K562 (cell line): ENCODE measurements around the gene HNF4A. TPM values are rescaled to one million over a fixed set of nuclear protein-coding genes. Genes with fewer than 3 reads are reported as not detected.

Experiments
- CTBP1 ChIP-seq: fragments of 450-650 bp; IDR thresholded peaks from 2 replicates; pipeline ENCODE4 v1.6.1; 2016; ENCODE audit warnings: borderline replicate concordance
- FOXA3 ChIP-seq, 2 experiments: fragments of 450-650 bp in 1 of 2; sonication (generic) in 1 of 2; formaldehyde crosslinking; IDR thresholded peaks in 1 of 2; conservative IDR thresholded peaks in 1 of 2; 2 replicates each; pipeline versions ENCODE4 v1.4.0 to v1.8.0; 2020 to 2022; ENCODE audit warnings: mild to moderate bottlenecking in 2 of 2, missing genetic modification reagents in 1 of 2
- HIVEP1 ChIP-seq: fragments of 250-450 bp; sonication (Bioruptor Pico); IDR thresholded peaks from 2 replicates; pipeline ENCODE4 v1.4.0; 2020; ENCODE audit warnings: mild to moderate bottlenecking
- PKNOX1 ChIP-seq: fragments of 450-650 bp; IDR thresholded peaks from 2 replicates; pipeline ENCODE4 v1.6.1; 2016
- TAL1 ChIP-seq: fragments of 450-650 bp; IDR thresholded peaks from 2 replicates; pipeline ENCODE4 v1.6.1; 2016; ENCODE audit warnings: mild to moderate bottlenecking
- XRCC5 ChIP-seq: fragments of 200-400 bp; formaldehyde crosslinking; IDR thresholded peaks from 2 replicates; pipeline ENCODE4 v1.6.1; 2017; ENCODE audit warnings: low read depth, mild to moderate bottlenecking, low read length
- ZEB2 ChIP-seq: fragments of 450-650 bp; IDR thresholded peaks from 2 replicates; pipeline ENCODE4 v1.6.1; 2016
- ZNF124 ChIP-seq: sonication (generic); formaldehyde crosslinking; IDR thresholded peaks from 2 replicates; pipeline ENCODE4 v1.8.1; 2022; ENCODE audit warnings: missing genetic modification reagents
- ZNF274 ChIP-seq: IDR thresholded peaks from 2 replicates; pipeline ENCODE4 v1.6.1; 2011; ENCODE audit warnings: low read depth, mild to moderate bottlenecking, low read length, moderate library complexity, borderline replicate concordance
- ZNF766 ChIP-seq: fragments of 200-800 bp; sonication (Bioruptor generic); conservative IDR thresholded peaks from 2 replicates; pipeline ENCODE4 v1.6.1; 2016; ENCODE audit warnings: missing genetic modification characterization, missing compliant biosample characterization
- polyA plus RNA-seq, 8 experiments: library from polyadenylated mRNA; depleted of rRNA in 4 of 8; stranded (reverse) in 5 of 8; unstranded in 3 of 8; fragments of >200 nt; fragmentation: Nextera tagmentation in 2 of 8; fragmentation: Illumina TruSeq in 1 of 8; extraction: Ambion mirVana in 2 of 8; extraction: Trizol in 1 of 8; gene quantifications; 2 replicates each; pipeline versions ENCODE4 v1.2.1 to v1.2.3, GENCODE V29; 2011 to 2014; ENCODE audit warnings: inconsistent platforms in 1 of 8, missing spikeins in 1 of 8
- total RNA-seq, 7 experiments: library from RNA; depleted of rRNA in 6 of 7; stranded (reverse); fragments of >200 nt in 6 of 7; fragmentation: Illumina TruSeq in 2 of 7; extraction: Trizol in 2 of 7; gene quantifications; 2 replicates each; pipeline versions ENCODE4 v1.2.1 to v1.2.3, GENCODE V29; 2011 to 2021; ENCODE audit warnings: low replicate concordance in 1 of 7
- TF ChIP-seq, protein P1 (sequence below): fragments of 250-450 bp; sonication (Bioruptor Pico); IDR thresholded peaks from 2 replicates; pipeline ENCODE4 v1.5.0; 2021; ENCODE audit warnings: mild to moderate bottlenecking, moderate library complexity
- TF ChIP-seq, protein P2 (sequence below): fragments of 450-650 bp; IDR thresholded peaks from 2 replicates; pipeline ENCODE4 v1.6.1; 2016; ENCODE audit warnings: mild to moderate bottlenecking, moderate library complexity

Gene HNF4A
- total and polyA plus RNA-seq, 9 of the 15 experiments (the other 6 are each of a cell fraction or from before 2014, with no cell fraction given): 0.03 to 0.27 (median 0.08) TPM; not detected in 5

DNA sequence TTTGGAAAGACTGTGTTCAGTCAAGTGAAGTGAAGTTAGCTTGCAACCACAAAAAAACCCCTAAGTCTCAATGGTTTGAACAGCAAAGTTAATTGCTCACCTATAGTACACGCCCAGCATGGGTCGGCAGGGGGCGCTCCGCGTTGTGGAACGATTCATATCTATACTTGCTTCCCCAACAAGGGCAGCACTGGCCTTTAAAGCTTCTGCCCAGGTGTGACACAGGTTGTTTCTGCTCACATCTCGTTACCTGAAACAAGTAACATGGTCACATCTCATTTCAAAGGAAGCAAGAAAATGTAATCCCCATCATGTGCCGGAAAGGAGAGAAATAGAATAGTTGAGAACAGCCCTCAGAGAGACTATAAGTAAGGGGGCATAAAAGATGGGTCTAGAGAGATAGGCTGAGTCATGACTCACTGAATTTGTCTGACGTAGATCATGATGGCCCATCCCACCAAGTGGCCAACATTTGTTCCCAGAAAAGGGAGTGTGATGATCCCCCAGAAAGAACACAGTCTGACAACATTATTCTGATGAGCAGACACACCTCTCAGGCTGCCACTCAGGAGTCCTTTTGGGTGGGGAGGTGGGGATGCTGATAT is 29.0 kb downstream of the HNF4A start (continued):
- TF ChIP-seq ZNF274: no peak
- peak; percentile 33; the same call in 1 of the 2 replicates for TF ChIP-seq CTBP1
- TF ChIP-seq TAL1: no peak
- TF ChIP-seq, protein P1, sequence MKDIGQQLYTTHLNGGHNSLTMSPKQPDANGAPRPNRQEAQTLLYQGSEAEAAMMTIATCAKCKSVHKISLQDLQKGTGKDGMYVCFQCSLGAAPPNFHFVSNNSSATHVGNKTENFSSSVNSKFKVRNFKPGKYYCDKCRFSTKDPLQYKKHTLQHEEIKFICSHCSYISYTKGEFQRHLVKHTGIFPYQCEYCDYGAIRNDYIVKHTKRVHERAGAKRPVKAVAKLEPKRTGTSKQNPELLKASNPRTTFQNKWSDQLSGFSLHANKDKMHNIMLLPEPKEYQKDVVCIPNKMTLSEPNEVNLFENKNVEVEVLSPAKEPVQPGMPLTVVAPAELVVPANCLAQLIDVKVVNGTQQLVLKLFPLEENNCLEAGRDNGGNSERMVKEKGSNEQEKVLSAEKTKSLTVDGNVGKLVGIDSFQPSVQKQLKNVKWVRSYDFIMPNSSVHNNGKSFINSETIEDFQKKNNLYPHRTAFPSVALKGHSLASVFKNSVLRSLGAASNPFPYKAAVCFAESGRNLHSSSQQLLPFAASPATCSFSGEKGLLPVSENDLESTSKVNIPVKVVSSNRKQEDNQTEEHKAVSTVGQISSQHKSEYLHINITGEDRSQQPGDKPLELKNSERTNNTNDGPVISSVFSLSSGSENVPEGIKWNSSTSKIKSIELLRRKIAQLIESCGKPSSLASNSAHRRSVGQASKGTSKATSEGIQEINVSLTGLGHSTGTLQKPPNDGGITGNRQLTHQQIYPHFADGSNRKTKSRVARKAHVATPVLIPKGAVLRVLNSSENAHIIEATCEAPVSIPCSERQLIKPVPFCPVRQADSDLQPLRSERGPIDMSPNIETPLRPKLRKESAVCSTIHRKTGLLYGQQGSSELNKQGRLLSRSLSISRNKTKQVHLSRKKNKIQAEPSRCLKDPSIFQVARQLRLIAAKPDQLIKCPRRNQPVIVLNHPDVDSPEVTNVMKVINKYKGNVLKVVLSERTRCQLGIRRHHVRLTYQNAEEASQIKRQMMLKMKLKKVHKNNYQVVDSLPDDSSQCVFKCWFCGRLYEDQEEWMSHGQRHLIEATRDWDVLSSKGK: no peak
- no peak for TF ChIP-seq PKNOX1
- TF ChIP-seq, protein P2, sequence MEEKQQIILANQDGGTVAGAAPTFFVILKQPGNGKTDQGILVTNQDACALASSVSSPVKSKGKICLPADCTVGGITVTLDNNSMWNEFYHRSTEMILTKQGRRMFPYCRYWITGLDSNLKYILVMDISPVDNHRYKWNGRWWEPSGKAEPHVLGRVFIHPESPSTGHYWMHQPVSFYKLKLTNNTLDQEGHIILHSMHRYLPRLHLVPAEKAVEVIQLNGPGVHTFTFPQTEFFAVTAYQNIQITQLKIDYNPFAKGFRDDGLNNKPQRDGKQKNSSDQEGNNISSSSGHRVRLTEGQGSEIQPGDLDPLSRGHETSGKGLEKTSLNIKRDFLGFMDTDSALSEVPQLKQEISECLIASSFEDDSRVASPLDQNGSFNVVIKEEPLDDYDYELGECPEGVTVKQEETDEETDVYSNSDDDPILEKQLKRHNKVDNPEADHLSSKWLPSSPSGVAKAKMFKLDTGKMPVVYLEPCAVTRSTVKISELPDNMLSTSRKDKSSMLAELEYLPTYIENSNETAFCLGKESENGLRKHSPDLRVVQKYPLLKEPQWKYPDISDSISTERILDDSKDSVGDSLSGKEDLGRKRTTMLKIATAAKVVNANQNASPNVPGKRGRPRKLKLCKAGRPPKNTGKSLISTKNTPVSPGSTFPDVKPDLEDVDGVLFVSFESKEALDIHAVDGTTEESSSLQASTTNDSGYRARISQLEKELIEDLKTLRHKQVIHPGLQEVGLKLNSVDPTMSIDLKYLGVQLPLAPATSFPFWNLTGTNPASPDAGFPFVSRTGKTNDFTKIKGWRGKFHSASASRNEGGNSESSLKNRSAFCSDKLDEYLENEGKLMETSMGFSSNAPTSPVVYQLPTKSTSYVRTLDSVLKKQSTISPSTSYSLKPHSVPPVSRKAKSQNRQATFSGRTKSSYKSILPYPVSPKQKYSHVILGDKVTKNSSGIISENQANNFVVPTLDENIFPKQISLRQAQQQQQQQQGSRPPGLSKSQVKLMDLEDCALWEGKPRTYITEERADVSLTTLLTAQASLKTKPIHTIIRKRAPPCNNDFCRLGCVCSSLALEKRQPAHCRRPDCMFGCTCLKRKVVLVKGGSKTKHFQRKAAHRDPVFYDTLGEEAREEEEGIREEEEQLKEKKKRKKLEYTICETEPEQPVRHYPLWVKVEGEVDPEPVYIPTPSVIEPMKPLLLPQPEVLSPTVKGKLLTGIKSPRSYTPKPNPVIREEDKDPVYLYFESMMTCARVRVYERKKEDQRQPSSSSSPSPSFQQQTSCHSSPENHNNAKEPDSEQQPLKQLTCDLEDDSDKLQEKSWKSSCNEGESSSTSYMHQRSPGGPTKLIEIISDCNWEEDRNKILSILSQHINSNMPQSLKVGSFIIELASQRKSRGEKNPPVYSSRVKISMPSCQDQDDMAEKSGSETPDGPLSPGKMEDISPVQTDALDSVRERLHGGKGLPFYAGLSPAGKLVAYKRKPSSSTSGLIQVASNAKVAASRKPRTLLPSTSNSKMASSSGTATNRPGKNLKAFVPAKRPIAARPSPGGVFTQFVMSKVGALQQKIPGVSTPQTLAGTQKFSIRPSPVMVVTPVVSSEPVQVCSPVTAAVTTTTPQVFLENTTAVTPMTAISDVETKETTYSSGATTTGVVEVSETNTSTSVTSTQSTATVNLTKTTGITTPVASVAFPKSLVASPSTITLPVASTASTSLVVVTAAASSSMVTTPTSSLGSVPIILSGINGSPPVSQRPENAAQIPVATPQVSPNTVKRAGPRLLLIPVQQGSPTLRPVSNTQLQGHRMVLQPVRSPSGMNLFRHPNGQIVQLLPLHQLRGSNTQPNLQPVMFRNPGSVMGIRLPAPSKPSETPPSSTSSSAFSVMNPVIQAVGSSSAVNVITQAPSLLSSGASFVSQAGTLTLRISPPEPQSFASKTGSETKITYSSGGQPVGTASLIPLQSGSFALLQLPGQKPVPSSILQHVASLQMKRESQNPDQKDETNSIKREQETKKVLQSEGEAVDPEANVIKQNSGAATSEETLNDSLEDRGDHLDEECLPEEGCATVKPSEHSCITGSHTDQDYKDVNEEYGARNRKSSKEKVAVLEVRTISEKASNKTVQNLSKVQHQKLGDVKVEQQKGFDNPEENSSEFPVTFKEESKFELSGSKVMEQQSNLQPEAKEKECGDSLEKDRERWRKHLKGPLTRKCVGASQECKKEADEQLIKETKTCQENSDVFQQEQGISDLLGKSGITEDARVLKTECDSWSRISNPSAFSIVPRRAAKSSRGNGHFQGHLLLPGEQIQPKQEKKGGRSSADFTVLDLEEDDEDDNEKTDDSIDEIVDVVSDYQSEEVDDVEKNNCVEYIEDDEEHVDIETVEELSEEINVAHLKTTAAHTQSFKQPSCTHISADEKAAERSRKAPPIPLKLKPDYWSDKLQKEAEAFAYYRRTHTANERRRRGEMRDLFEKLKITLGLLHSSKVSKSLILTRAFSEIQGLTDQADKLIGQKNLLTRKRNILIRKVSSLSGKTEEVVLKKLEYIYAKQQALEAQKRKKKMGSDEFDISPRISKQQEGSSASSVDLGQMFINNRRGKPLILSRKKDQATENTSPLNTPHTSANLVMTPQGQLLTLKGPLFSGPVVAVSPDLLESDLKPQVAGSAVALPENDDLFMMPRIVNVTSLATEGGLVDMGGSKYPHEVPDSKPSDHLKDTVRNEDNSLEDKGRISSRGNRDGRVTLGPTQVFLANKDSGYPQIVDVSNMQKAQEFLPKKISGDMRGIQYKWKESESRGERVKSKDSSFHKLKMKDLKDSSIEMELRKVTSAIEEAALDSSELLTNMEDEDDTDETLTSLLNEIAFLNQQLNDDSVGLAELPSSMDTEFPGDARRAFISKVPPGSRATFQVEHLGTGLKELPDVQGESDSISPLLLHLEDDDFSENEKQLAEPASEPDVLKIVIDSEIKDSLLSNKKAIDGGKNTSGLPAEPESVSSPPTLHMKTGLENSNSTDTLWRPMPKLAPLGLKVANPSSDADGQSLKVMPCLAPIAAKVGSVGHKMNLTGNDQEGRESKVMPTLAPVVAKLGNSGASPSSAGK: no peak
- TF ChIP-seq FOXA3 (CRISPR knock-in tag; conservative IDR thresholded peaks at IDR 0.05 in 1 of 2, IDR thresholded peaks at IDR 0.05 in 1 of 2): no peak
- peak; percentile 70; the same call in 1 of the 2 replicates for TF ChIP-seq XRCC5
- TF ChIP-seq ZNF124 (CRISPR knock-in tag): no peak
- TF ChIP-seq ZEB2: 0 out of 2 replicates have a peak, but pooled peaks have one; percentile 13
- TF ChIP-seq HIVEP1: no peak
- no peak for TF ChIP-seq ZNF766 (CRISPR knock-in tag)
